Measurements from ENCODE around the gene ARMC12. TPM values are rescaled to one million over a fixed set of nuclear protein-coding genes. Genes with fewer than 3 reads are reported as not detected.

Gene ARMC12
- polyA plus RNA-seq, 1 donor (not counting 4 experiments of a cell fraction or from before 2014, with no cell fraction given), result 0.54 TPM

GRCh38 chr6:35775031-35775430 is 38.2 kb downstream of the ARMC12 start:
- H3K4me2 ChIP-seq (ENCODE audit: control insufficient read depth, extremely low read depth, insufficient read depth, low read depth, low read length), result no peak overlapping the region
- no peaks in the 10 kb centered on the region for H3K9me1 ChIP-seq (ENCODE audit: control insufficient read depth, extremely low read depth, insufficient read depth, low read length)
- H2AFZ ChIP-seq (ENCODE audit: control insufficient read depth, low read length), result no peak overlapping the region
- H3K9me3 ChIP-seq (ENCODE audit: control insufficient read depth, low read depth, low read length), result no peaks in the 10 kb centered on the region
- no peaks in the 10 kb centered on the region for H3K79me2 ChIP-seq (ENCODE audit: control insufficient read depth, insufficient read depth, low read length)
- peaks cover 24% of the 10 kb centered on the region for H3K27me3 ChIP-seq (ENCODE audit: control insufficient read depth, extremely low read depth, insufficient read depth, low read length)
- no peak for TF ChIP-seq EZH2 (IDR thresholded peaks at IDR 0.05; ENCODE audit: low read length)
- TF ChIP-seq, protein P1, sequence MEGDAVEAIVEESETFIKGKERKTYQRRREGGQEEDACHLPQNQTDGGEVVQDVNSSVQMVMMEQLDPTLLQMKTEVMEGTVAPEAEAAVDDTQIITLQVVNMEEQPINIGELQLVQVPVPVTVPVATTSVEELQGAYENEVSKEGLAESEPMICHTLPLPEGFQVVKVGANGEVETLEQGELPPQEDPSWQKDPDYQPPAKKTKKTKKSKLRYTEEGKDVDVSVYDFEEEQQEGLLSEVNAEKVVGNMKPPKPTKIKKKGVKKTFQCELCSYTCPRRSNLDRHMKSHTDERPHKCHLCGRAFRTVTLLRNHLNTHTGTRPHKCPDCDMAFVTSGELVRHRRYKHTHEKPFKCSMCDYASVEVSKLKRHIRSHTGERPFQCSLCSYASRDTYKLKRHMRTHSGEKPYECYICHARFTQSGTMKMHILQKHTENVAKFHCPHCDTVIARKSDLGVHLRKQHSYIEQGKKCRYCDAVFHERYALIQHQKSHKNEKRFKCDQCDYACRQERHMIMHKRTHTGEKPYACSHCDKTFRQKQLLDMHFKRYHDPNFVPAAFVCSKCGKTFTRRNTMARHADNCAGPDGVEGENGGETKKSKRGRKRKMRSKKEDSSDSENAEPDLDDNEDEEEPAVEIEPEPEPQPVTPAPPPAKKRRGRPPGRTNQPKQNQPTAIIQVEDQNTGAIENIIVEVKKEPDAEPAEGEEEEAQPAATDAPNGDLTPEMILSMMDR (optimal IDR thresholded peaks at IDR 0.05 in 1 of 3, IDR thresholded peaks at IDR 0.05 in 1 of 3, conservative IDR thresholded peaks at IDR 0.05 in 1 of 3; ENCODE audit: extremely low read depth in 1 of 3, insufficient read depth in 2 of 3, low read length in 3 of 3), result no peak
- DNase-seq (ENCODE audit: low read depth, low spot score), result no peak
- H3K4me1 ChIP-seq (ENCODE audit: control insufficient read depth, extremely low read depth, insufficient read depth, low read length), result no peaks in the 10 kb centered on the region
- no peak for FAIRE-seq
- dilution Hi-C loops (cut with MboI; ENCODE audit: extremely low pct_ligation_motif_present, low sequenced_read_pairs), result no loop called here
- no peak overlapping the region for H3K9ac ChIP-seq (ENCODE audit: control insufficient read depth, extremely low read depth, insufficient read depth, low read length)
- no peak overlapping the region for H3K4me3 ChIP-seq (ENCODE audit: control insufficient read depth in 2 of 3, extremely low read depth in 1 of 3, insufficient read depth in 2 of 3, low read depth in 1 of 3, low read length in 3 of 3)
- H4K20me1 ChIP-seq (ENCODE audit: control insufficient read depth, extremely low read depth, insufficient read depth, low read length), result no peaks in the 10 kb centered on the region
- no peaks in the 10 kb centered on the region for H3K36me3 ChIP-seq (ENCODE audit: control insufficient read depth in 2 of 2, extremely low read depth in 1 of 2, insufficient read depth in 2 of 2, low read length in 2 of 2)
- H3K27ac ChIP-seq (ENCODE audit: control insufficient read depth, insufficient read depth, low read length), result no peak overlapping the region

GRCh38 chr6:35776364-35777215 is 39.8 kb downstream of the ARMC12 start, which contains the start of gene CLPSL2:
Gene CLPSL2 (plus strand): TSS chr6:35776598. CDS start chr6:35776619, 21 bp downstream.
- no peak within 1 kb of the TSS for H2AFZ ChIP-seq (ENCODE audit: control insufficient read depth, low read length)
- FAIRE-seq, result no peak
- H3K4me2 ChIP-seq (ENCODE audit: control insufficient read depth, extremely low read depth, insufficient read depth, low read depth, low read length), result peak within 1 kb of the TSS; percentile 62
- H3K9me1 ChIP-seq (ENCODE audit: control insufficient read depth, extremely low read depth, insufficient read depth, low read length), result no peaks in the 10 kb centered on the region
- no peak within 1 kb of the TSS for H3K27ac ChIP-seq (ENCODE audit: control insufficient read depth, insufficient read depth, low read length)
- H3K36me3 ChIP-seq (ENCODE audit: control insufficient read depth in 2 of 2, extremely low read depth in 1 of 2, insufficient read depth in 2 of 2, low read length in 2 of 2), result no peaks in the 10 kb centered on the region
- H4K20me1 ChIP-seq (ENCODE audit: control insufficient read depth, extremely low read depth, insufficient read depth, low read length), result no peaks in the 10 kb centered on the region
- peak; percentile 40 for TF ChIP-seq EZH2 (IDR thresholded peaks at IDR 0.05; ENCODE audit: low read length)
- TF ChIP-seq, protein P1 (optimal IDR thresholded peaks at IDR 0.05 in 1 of 3, IDR thresholded peaks at IDR 0.05 in 1 of 3, conservative IDR thresholded peaks at IDR 0.05 in 1 of 3; ENCODE audit: extremely low read depth in 1 of 3, insufficient read depth in 2 of 3, low read length in 3 of 3), result no peak
- H3K9ac ChIP-seq (ENCODE audit: control insufficient read depth, extremely low read depth, insufficient read depth, low read length), result no peak within 1 kb of the TSS
- no peaks in the 10 kb centered on the region for H3K9me3 ChIP-seq (ENCODE audit: control insufficient read depth, low read depth, low read length)
- no peaks in the 10 kb centered on the region for H3K79me2 ChIP-seq (ENCODE audit: control insufficient read depth, insufficient read depth, low read length)
- no peaks in the 10 kb centered on the region for H3K4me1 ChIP-seq (ENCODE audit: control insufficient read depth, extremely low read depth, insufficient read depth, low read length)
- no peak for DNase-seq (ENCODE audit: low read depth, low spot score)
- H3K4me3 ChIP-seq (ENCODE audit: control insufficient read depth in 2 of 3, extremely low read depth in 1 of 3, insufficient read depth in 2 of 3, low read depth in 1 of 3, low read length in 3 of 3), result peak within 1 kb of the TSS; percentile 32 to 43 (median 35)
- dilution Hi-C loops (cut with MboI; ENCODE audit: extremely low pct_ligation_motif_present, low sequenced_read_pairs), result no loop called here
- H3K27me3 ChIP-seq (ENCODE audit: control insufficient read depth, extremely low read depth, insufficient read depth, low read length), result peaks cover 24% of the 10 kb centered on the region
